GM21367 (cell line): ENCODE data around the gene SLC2A2.

ENCODE experiments used
- ATAC-seq: cut with Tn5 transposase; IDR thresholded peaks from one replicate; pipeline ENCODE4 v1.9.1; 2021; ENCODE audit not compliant: unreplicated experiment

SLC2A2 gene

GRCh38 chr3:171026597-171027293, at the start of gene SLC2A2:
Gene SLC2A2, minus strand, starts transcription at chr3:171026720. Its CDS starts 50 bp downstream, at chr3:171026670.
- no peak for ATAC-seq

- ATAC-seq: no peak
These were observed 45.9 kb upstream of the SLC2A2 start for GRCh38 chr3:171072432-171072831.

GRCh38 chr3:171068658-171069057, 42.1 kb upstream of the SLC2A2 start:
- ATAC-seq: no peak

GRCh38 chr3:171066206-171066605, 39.7 kb upstream of the SLC2A2 start:
- no peak for ATAC-seq

- ATAC-seq: no peak
These were observed 39.2 kb upstream of the SLC2A2 start for GRCh38 chr3:171065732-171066131.

- ATAC-seq: no peak
These were observed 37.9 kb upstream of the SLC2A2 start for GRCh38 chr3:171064461-171064860.

- ATAC-seq: no peak
These were observed 35.2 kb upstream of the SLC2A2 start for GRCh38 chr3:171061749-171062148.

GRCh38 chr3:171059978-171060377, 33.5 kb upstream of the SLC2A2 start:
- no peak for ATAC-seq

- ATAC-seq: no peak
These were observed 32.5 kb upstream of the SLC2A2 start for GRCh38 chr3:171058873-171059603.

- ATAC-seq: no peak
These were observed 31.5 kb upstream of the SLC2A2 start for GRCh38 chr3:171058058-171058457.

- ATAC-seq: no peak
These were observed 30.6 kb upstream of the SLC2A2 start for GRCh38 chr3:171057072-171057471.

- ATAC-seq: no peak
These were observed 30.0 kb upstream of the SLC2A2 start for GRCh38 chr3:171056528-171056927.

- no peak for ATAC-seq
These were observed 29.0 kb upstream of the SLC2A2 start for GRCh38 chr3:171055336-171056178.

GRCh38 chr3:171054921-171055320, 28.4 kb upstream of the SLC2A2 start:
- ATAC-seq: no peak

- ATAC-seq: no peak
These were observed 27.7 kb upstream of the SLC2A2 start for GRCh38 chr3:171054231-171054630.

GRCh38 chr3:171049861-171050444, 23.4 kb upstream of the SLC2A2 start:
- ATAC-seq: peak; percentile 93

GRCh38 chr3:171046760-171047159, 20.2 kb upstream of the SLC2A2 start:
- no peak for ATAC-seq

GRCh38 chr3:171044835-171045793, 18.6 kb upstream of the SLC2A2 start:
- ATAC-seq: no peak

- ATAC-seq: no peak
These were observed 17.9 kb upstream of the SLC2A2 start for GRCh38 chr3:171044384-171044783.

- no peak for ATAC-seq
These were observed 13.2 kb upstream of the SLC2A2 start for GRCh38 chr3:171039674-171040073.
